ENCODE measurements around the gene ZDHHC14. TPM values are rescaled to one million over a fixed set of nuclear protein-coding genes. Genes with fewer than 3 reads are reported as not detected.

Gene ZDHHC14
- total and polyA plus RNA-seq, 9 donors: 4.9 to 16.4 (median 5.9) TPM

- no peaks in the 10 kb centered on the region for H3K27me3 ChIP-seq
- no peak overlapping the region for H3K4me3 ChIP-seq
- intact Hi-C loops (cut with DNase I): no loop called here
- WGBS, 3 donors: 90 to 96% (median 95%) methylated on average over 7 of the region's 7 CpGs
- TF ChIP-seq POLR2A (IDR thresholded peaks at IDR 0.05): no peak
- TF ChIP-seq CTCF (IDR thresholded peaks at IDR 0.05): no peak
- no peak for TF ChIP-seq EP300 (IDR thresholded peaks at IDR 0.05)
- no peaks in the 10 kb centered on the region for H3K4me1 ChIP-seq (ENCODE audit: insufficient read depth)
- H3K27ac ChIP-seq: no peak overlapping the region
- no peaks in the 10 kb centered on the region for H3K9me3 ChIP-seq
- no peaks in the 10 kb centered on the region for H3K36me3 ChIP-seq
- no peak for DNase-seq
Measured at GRCh38 chr6:157725836-157726235, 344.8 kb downstream of the ZDHHC14 start.

- no peaks in the 10 kb centered on the region for H3K4me1 ChIP-seq (ENCODE audit: insufficient read depth)
- H3K27me3 ChIP-seq: no peaks in the 10 kb centered on the region
- no peak overlapping the region for H3K27ac ChIP-seq
- intact Hi-C loops (cut with DNase I): no loop called here
- H3K9me3 ChIP-seq: no peaks in the 10 kb centered on the region
- no peaks in the 10 kb centered on the region for H3K36me3 ChIP-seq
- peak in 2 of 5 donors; percentile 72 to 76 for DNase-seq
- TF ChIP-seq EP300 (IDR thresholded peaks at IDR 0.05) (no peak), CTCF (IDR thresholded peaks at IDR 0.05) (no peak), POLR2A (IDR thresholded peaks at IDR 0.05) (no peak)
- WGBS, 3 donors: 34 to 51% (median 45%) methylated on average over 7 of the region's 7 CpGs
- no peak overlapping the region for H3K4me3 ChIP-seq
Measured at GRCh38 chr6:157726892-157727628, 346.1 kb downstream of the ZDHHC14 start.

Small RNA genes within 50 kb of the gene (microRNA-seq; reads per million reads assigned to microRNA genes)
- gene MIR3692: 0 to 0.16 (median 0) reads per million in 3 donors

Small RNA genes within 50 kb of the gene (small RNA-seq; reads per million reads assigned to genes)
- gene MIR3692: not detected

Other genes with a start within 250 kb of the ZDHHC14 start
- 10 to 100 TPM in 4 of 7 donors, 1 to 10 TPM in 3; 5.5 to 12.1 (median 10.1) TPM for gene TMEM242, start 57.7 kb upstream of the ZDHHC14 start, total RNA-seq
- gene TMEM242, start 57.7 kb upstream of the ZDHHC14 start, polyA plus RNA-seq: 10 to 100 TPM in 1 of 2 donors, 1 to 10 TPM in 1; 7.4 to 11.1 TPM

Data from ovary (tissue), 9 donors.